Pancreas (tissue), 10 donors: ENCODE results near the gene AFF1. TPM values are rescaled to one million over a fixed set of nuclear protein-coding genes. Genes with fewer than 3 reads are reported as not detected.

Experiments used
- ATAC-seq, 4 donors: fragments of 200-7000 bp; cut with Tn5 transposase; one replicate each; pipeline versions ENCODE4 v1.8.0 to v1.9.1; 2020; ENCODE audit warnings: mild to moderate bottlenecking in 4 of 4, moderate library complexity in 4 of 4
- DNase-seq, 6 donors: peaks; one replicate each; pipeline ENCODE4 v3.0.0-alpha.2; 2020
- FAIRE-seq: peaks from 2 replicates; lab custom pipeline; 2012; peaks lifted over from hg19 to GRCh38; lab: Jason Lieb, UNC
- H3K27ac ChIP-seq, 4 donors: fragments of 200-600 bp; sonication (generic); 1 replicate in 3 of 4; 2 replicates in 1 of 4; pipeline versions ENCODE4 v1.5.0 to v1.8.0; 2020
- H3K27me3 ChIP-seq, 4 donors: fragments of 200-600 bp; one replicate each; pipeline ENCODE4 v1.8.0; 2021
- H3K36me3 ChIP-seq, 3 donors: fragments of 200-600 bp; sonication (generic) in 1 of 3; one replicate each; pipeline versions ENCODE4 v1.5.0 to v1.8.0; 2020 to 2021
- H3K4me1 ChIP-seq, 3 donors: fragments of 200-600 bp; one replicate each; pipeline ENCODE4 v1.8.0; 2021
- H3K4me3 ChIP-seq, 4 donors: fragments of 200-600 bp; sonication (generic) in 2 of 4; one replicate each; pipeline versions ENCODE4 v1.5.0 to v1.8.0; 2020 to 2021
- H3K9me3 ChIP-seq, 4 donors: fragments of 200-600 bp; one replicate each; pipeline ENCODE4 v1.8.0; 2021
- WGBS, 2 donors: extraction: QIAGEN DNeasy Blood & Tissue Kit; methylation state at CpG; one replicate each; pipeline ENCODE4 v1.1.7; 2013; 5-methylcytosine and 5-hydroxymethylcytosine counted together
- intact Hi-C, 3 donors: fragments of 100-400 bp; cut with DNase I; formaldehyde crosslinking; loops; one replicate each; pipeline versions ENCODE4 v1.11.1 to v1.14.2; 2022
- polyA plus RNA-seq, 2 donors: library from polyadenylated mRNA; stranded (reverse); fragments of 200-250 nt; gene quantifications; one replicate each; pipeline ENCODE4 v1.2.3, GENCODE V29; 2013
- total RNA-seq, 6 donors: library from RNA; stranded (reverse); fragmentation: NEBNext Ultra II Directional in 4 of 6; extraction: Animal tissue kit (Norgen Biotek cat#: 25700) in 4 of 6; gene quantifications; one replicate each; pipeline versions ENCODE4 v1.2.1 to v1.2.4, GENCODE V29; 2021 to 2023
- TF ChIP-seq, protein P1 (sequence below), 4 donors: fragments of 200-600 bp; sonication (generic) in 3 of 4; IDR thresholded peaks; one replicate each; pipeline versions ENCODE4 v1.5.0 to v1.8.0; 2021; ENCODE audit warnings: antibody characterized with exemption in 4 of 4
- donor health status: healthy with polysubstance abuse.
- donor health status: DM: no; HTN: no; CAD: no; lungs with moderate emphysema.
- donor health status: DM: no; HTN: no; CAD: no.
- donor health status: control.
- donor health status: control.
- donor health status: Bipolar disorder and iron deficiency.
- donor health status: DM: yes; HTN: yes; CAD: no.
- donor health status: DM: no; HTN: no; CAD: no.
- donor health status: DM: no; HTN: no; CAD: no.
- donor health status: DM: yes; HTN: yes; CAD: no.

Gene AFF1
- total and polyA plus RNA-seq, 8 donors = 11.8 to 62.0 (median 40.4) TPM

DNA sequence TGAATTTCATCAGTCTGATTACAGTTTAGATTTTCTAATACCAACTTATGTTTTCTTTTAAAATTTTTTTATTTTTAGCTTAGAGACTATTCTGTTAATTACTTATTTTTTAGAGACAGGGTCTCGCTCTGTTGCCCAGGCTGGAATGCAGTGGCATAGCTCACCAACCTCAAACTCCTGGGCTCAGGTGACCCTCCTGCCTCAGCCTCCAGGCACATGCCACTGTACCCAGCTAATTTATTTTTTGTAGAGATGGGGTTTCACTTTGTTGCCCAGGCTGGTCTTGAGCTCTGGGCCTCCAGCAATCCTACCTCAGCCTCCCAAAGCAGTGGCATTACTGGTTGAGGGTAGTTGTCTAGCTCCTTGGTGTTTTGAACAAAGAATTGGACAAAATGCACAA lies 183.6 kb downstream of the AFF1 start:
- H3K9me3 ChIP-seq = no peaks in the 10 kb centered on the region
- H3K4me1 ChIP-seq = peaks cover 0 to 6% (median 4%) of the 10 kb centered on the region in 3 donors
- H3K27me3 ChIP-seq = no peaks in the 10 kb centered on the region
- peak overlapping the region in 1 of 4 donors; percentile 28 for H3K27ac ChIP-seq
- DNase-seq = no peak
- ATAC-seq = no peak
- FAIRE-seq = no peak
- TF ChIP-seq, protein P1, sequence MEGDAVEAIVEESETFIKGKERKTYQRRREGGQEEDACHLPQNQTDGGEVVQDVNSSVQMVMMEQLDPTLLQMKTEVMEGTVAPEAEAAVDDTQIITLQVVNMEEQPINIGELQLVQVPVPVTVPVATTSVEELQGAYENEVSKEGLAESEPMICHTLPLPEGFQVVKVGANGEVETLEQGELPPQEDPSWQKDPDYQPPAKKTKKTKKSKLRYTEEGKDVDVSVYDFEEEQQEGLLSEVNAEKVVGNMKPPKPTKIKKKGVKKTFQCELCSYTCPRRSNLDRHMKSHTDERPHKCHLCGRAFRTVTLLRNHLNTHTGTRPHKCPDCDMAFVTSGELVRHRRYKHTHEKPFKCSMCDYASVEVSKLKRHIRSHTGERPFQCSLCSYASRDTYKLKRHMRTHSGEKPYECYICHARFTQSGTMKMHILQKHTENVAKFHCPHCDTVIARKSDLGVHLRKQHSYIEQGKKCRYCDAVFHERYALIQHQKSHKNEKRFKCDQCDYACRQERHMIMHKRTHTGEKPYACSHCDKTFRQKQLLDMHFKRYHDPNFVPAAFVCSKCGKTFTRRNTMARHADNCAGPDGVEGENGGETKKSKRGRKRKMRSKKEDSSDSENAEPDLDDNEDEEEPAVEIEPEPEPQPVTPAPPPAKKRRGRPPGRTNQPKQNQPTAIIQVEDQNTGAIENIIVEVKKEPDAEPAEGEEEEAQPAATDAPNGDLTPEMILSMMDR (IDR thresholded peaks at IDR 0.05) = no peak
- no peak overlapping the region for H3K4me3 ChIP-seq
- intact Hi-C loops = loop anchor here in 1 of 3 donors (10.0 kb wide), 1 partner anchor 194 kb away; no protein-coding TSS in a partner anchor
- 97 to 100% methylated on average over 1 of the region's 1 CpG for WGBS, 2 donors
- H3K36me3 ChIP-seq = peaks cover 0 to 57% (median 11%) of the 10 kb centered on the region in 3 donors

DNA sequence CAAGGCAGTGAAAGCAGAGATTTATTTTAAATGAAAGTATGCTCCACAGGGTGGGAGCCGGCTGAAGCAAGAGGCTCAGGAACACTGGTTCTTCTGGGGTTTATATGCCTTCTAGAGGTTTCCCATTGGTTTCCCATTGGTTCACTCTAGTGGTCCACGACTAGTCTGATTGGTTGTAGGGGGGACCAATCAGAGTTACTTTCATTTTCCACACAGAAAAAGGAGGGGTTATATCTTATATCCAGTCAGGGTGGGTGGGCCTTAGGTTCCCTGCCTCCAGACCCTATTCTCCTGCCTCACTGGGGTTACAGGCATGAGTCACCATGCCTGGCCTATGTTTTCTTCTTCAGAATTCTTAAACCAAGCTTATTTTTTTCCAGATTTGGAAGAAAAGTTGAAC lies 184.0 kb downstream of the AFF1 start:
- ATAC-seq (peak in 1 of 4 donors; percentile 12), DNase-seq (no peak), FAIRE-seq (no peak)
- intact Hi-C loops = loop anchor here in 1 of 3 donors (10.0 kb wide), 1 partner anchor 194 kb away; no protein-coding TSS in a partner anchor
- Histone ChIP-seq H3K27me3 (no peaks in the 10 kb centered on the region), H3K36me3 (peaks cover 0 to 57% (median 11%) of the 10 kb centered on the region in 3 donors), H3K9me3 (no peaks in the 10 kb centered on the region), H3K4me1 (peaks cover 0 to 6% (median 4%) of the 10 kb centered on the region in 3 donors), H3K27ac (no peak overlapping the region), H3K4me3 (no peak overlapping the region)
- TF ChIP-seq, protein P1 (IDR thresholded peaks at IDR 0.05) = no peak
- 86 to 92% methylated on average over 2 of the region's 2 CpGs for WGBS, 2 donors

DNA sequence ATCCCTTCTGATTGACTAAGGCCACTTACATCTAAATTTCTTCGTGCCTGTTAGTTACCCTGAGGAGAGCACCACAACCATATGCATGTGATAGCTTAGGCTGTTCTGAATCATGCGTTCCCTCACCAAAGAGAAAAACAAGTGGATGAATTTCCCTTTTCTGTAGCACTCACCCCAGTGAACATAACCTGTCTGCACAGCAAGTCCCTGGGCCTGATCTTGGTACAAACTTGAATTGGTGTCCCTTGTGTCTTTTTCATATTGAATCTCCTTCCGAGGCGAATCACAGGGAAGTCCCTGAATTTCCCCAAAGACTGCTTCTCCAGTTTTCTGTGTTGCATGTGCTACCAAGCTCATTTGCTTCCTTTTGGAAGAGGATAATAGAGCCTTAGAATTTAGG lies 185.2 kb downstream of the AFF1 start:
- Histone ChIP-seq H3K27ac (no peak overlapping the region), H3K9me3 (no peaks in the 10 kb centered on the region), H3K4me3 (no peak overlapping the region), H3K27me3 (no peaks in the 10 kb centered on the region), H3K4me1 (peaks cover 0 to 6% (median 4%) of the 10 kb centered on the region in 3 donors), H3K36me3 (peaks cover 0 to 52% (median 4%) of the 10 kb centered on the region in 3 donors)
- FAIRE-seq = no peak
- intact Hi-C loops = no loop called here
- TF ChIP-seq, protein P1 (IDR thresholded peaks at IDR 0.05) = no peak
- 90 to 94% methylated on average over 4 of the region's 4 CpGs for WGBS, 2 donors
- no peak for DNase-seq
- ATAC-seq = no peak

DNA sequence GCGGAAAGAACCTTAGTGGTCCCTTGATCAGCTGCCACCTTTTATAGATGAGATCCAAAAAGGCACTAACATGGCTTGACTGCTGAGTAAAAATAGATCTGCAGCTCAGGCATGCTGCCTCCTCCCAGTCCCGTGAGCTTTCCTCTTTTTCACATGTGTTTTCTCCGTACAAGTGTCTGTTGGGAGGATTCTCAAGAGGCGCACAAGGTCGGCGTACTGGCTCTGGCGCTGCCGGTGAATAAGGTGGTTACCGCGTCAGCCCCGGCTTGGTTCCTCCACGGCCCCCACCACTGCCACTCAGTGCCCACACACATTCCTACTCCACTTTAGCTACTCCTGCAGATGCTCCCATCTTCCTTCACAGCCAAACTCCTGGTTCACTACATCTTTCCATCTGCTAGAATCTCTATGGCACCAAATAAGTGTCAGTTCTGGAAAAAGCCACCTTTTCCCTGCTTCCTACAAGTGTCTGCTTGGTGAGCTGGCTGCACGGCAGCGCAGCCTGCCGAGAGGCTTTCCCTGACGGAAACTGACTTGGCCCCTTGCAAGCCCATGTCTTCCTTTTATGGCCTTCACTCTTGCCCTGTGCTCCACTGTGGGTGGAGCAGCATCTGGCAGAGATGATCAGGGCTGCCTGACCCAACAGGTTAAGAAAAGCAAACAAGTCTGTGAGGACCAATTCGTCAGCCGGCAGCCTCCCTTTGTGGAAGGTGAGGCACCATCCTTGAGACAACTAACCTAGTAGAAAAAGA lies 185.8 kb downstream of the AFF1 start:
- DNase-seq = peak in 4 of 6 donors; percentile 38 to 69 (median 46)
- no peak overlapping the region for H3K4me3 ChIP-seq
- ATAC-seq = peak in 3 of 4 donors; percentile 63 to 80 (median 77)
- no peak overlapping the region for H3K27ac ChIP-seq
- intact Hi-C loops = no loop called here
- TF ChIP-seq, protein P1 (IDR thresholded peaks at IDR 0.05) = no peak
- no peaks in the 10 kb centered on the region for H3K27me3 ChIP-seq
- peaks cover 0 to 52% (median 0%) of the 10 kb centered on the region in 3 donors for H3K36me3 ChIP-seq
- WGBS, 2 donors = 75 to 80% methylated on average over 18 of the region's 18 CpGs
- H3K4me1 ChIP-seq = peaks cover 0 to 6% (median 4%) of the 10 kb centered on the region in 3 donors
- no peaks in the 10 kb centered on the region for H3K9me3 ChIP-seq
- FAIRE-seq = no peak
